DOHH2 (cell line): ENCODE measurements around the gene SKOR1.

Experiments
- H3F3A ChIP-seq: fragments of 200-600 bp; sonication (generic), shearing (Covaris generic); 2 replicates; pipeline ENCODE4 v1.6.0; 2016; ENCODE audit warnings: antibody characterized with exemption, mild to moderate bottlenecking; ENCODE audit not compliant: control insufficient read depth, insufficient read depth
- H3K27ac ChIP-seq: fragments of 200-600 bp; sonication (generic); 2 replicates; pipeline ENCODE4 v1.5.1; 2014; ENCODE audit warnings: low read depth, mild to moderate bottlenecking, low read length, moderate library complexity
- H3K27me3 ChIP-seq: fragments of 200-600 bp; sonication (generic); 2 replicates; pipeline ENCODE4 v1.6.1; 2014; ENCODE audit warnings: mild to moderate bottlenecking, low read length, mixed read lengths; ENCODE audit not compliant: control insufficient read depth
- H3K36me3 ChIP-seq: fragments of 200-600 bp; sonication (generic); 2 replicates; pipeline ENCODE4 v1.6.1; 2014; ENCODE audit warnings: mild to moderate bottlenecking, low read length, moderate library complexity, mixed read lengths; ENCODE audit not compliant: control insufficient read depth
- H3K4me1 ChIP-seq: fragments of 200-600 bp; sonication (generic); 2 replicates; pipeline ENCODE4 v1.6.1; 2014; ENCODE audit warnings: mild to moderate bottlenecking, low read length, mixed read lengths; ENCODE audit not compliant: control insufficient read depth
- H3K4me2 ChIP-seq: fragments of 200-600 bp; sonication (generic); 2 replicates; pipeline ENCODE4 v1.6.0; 2014; ENCODE audit warnings: mild to moderate bottlenecking, low read length, moderate library complexity
- H3K4me3 ChIP-seq: fragments of 200-600 bp; sonication (generic); 2 replicates; pipeline ENCODE4 v1.5.1; 2014; ENCODE audit warnings: mild to moderate bottlenecking, low read length, mixed read lengths
- H3K79me2 ChIP-seq: fragments of 200-600 bp; sonication (generic); 2 replicates; pipeline ENCODE4 v1.6.1; 2014; ENCODE audit warnings: mild to moderate bottlenecking, low read length, mixed read lengths; ENCODE audit not compliant: control insufficient read depth
- H3K9me2 ChIP-seq: fragments of 200-600 bp; sonication (generic); replicated peaks from 2 replicates; pipeline ENCODE4 v1.6.1; 2014; ENCODE audit warnings: mild to moderate bottlenecking, low read length, mixed read lengths; ENCODE audit not compliant: control insufficient read depth
- H3K9me3 ChIP-seq: fragments of 200-600 bp; sonication (generic); 2 replicates; pipeline ENCODE4 v1.6.1; 2014; ENCODE audit warnings: antibody characterized with exemption, low read length, mixed read lengths; ENCODE audit not compliant: control insufficient read depth, insufficient read depth
- H4K20me1 ChIP-seq: fragments of 200-600 bp; sonication (generic); 2 replicates; pipeline ENCODE4 v1.6.0; 2014; ENCODE audit warnings: low read depth, mild to moderate bottlenecking, antibody characterized with exemption, low read length, moderate library complexity; ENCODE audit not compliant: control insufficient read depth, insufficient read depth
- EZH2phosphoT487 ChIP-seq: fragments of 200-600 bp; sonication (generic); IDR thresholded peaks from 2 replicates; pipeline ENCODE4 v1.6.1; 2017; ENCODE audit warnings: borderline replicate concordance, mild to moderate bottlenecking, antibody characterized with exemption, low read length, moderate library complexity, mixed read lengths
- TF ChIP-seq, protein P1 (sequence below): fragments of 200-600 bp; sonication (generic); IDR thresholded peaks from one replicate; pipeline ENCODE4 v1.5.1; 2014; ENCODE audit warnings: antibody characterized with exemption, mild to moderate bottlenecking, low read depth, low read length; ENCODE audit not compliant: poor library complexity, severe bottlenecking

Gene SKOR1

DNA sequence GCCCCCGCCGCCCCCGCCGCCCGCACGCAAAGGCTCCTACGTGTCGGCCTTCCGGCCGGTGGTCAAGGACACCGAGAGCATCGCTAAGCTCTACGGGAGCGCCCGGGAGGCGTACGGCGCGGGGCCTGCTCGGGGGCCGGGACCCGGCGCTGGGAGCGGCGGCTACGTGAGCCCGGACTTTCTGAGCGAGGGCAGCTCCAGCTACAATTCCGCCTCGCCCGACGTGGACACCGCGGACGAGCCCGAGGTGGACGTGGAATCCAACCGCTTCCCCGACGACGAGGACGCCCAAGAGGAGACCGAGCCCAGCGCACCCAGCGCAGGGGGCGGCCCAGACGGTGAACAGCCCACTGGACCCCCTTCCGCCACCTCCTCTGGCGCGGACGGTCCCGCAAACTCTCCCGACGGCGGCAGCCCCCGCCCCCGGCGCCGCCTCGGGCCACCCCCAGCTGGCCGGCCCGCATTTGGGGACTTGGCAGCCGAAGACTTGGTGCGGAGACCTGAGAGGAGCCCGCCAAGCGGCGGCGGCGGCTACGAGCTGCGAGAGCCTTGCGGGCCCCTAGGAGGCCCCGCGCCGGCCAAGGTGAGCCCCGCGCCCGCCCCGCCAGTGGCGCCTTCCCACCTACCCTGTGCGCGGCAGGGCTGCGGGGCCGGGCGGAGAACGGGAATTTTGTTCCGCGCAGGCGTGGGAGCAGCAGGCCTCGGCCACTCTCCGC, 2.4 kb downstream of the SKOR1 start:
- Histone ChIP-seq H3K9me2 (no peaks in the 10 kb centered on the region), H3K79me2 (no peaks in the 10 kb centered on the region), H3K4me2 (no peak overlapping the region), H3K4me3 (no peak overlapping the region), H3K27ac (no peak overlapping the region), H3K4me1 (no peaks in the 10 kb centered on the region), H3K27me3 (peaks cover 26% of the 10 kb centered on the region), H4K20me1 (0 out of 2 replicates have a peak, but pooled peaks cover 3% of the 10 kb centered on the region), H3K36me3 (no peaks in the 10 kb centered on the region), H3F3A (no peaks in the 10 kb centered on the region), H3K9me3 (no peaks in the 10 kb centered on the region; the same call in 1 of the 2 replicates)
- TF ChIP-seq EZH2phosphoT487: no peak
- TF ChIP-seq, protein P1, sequence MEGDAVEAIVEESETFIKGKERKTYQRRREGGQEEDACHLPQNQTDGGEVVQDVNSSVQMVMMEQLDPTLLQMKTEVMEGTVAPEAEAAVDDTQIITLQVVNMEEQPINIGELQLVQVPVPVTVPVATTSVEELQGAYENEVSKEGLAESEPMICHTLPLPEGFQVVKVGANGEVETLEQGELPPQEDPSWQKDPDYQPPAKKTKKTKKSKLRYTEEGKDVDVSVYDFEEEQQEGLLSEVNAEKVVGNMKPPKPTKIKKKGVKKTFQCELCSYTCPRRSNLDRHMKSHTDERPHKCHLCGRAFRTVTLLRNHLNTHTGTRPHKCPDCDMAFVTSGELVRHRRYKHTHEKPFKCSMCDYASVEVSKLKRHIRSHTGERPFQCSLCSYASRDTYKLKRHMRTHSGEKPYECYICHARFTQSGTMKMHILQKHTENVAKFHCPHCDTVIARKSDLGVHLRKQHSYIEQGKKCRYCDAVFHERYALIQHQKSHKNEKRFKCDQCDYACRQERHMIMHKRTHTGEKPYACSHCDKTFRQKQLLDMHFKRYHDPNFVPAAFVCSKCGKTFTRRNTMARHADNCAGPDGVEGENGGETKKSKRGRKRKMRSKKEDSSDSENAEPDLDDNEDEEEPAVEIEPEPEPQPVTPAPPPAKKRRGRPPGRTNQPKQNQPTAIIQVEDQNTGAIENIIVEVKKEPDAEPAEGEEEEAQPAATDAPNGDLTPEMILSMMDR: no peak

- Histone ChIP-seq H3K9me3 (no peaks in the 10 kb centered on the region; the same call in 1 of the 2 replicates), H3K4me2 (no peak overlapping the region), H3K4me3 (no peak overlapping the region), H3K79me2 (no peaks in the 10 kb centered on the region), H3F3A (no peaks in the 10 kb centered on the region), H4K20me1 (0 out of 2 replicates have a peak, but pooled peaks cover 3% of the 10 kb centered on the region), H3K9me2 (no peaks in the 10 kb centered on the region), H3K4me1 (peaks cover 7% of the 10 kb centered on the region), H3K27ac (no peak overlapping the region), H3K27me3 (peaks cover 28% of the 10 kb centered on the region), H3K36me3 (no peaks in the 10 kb centered on the region)
- TF ChIP-seq, protein P1: no peak
- TF ChIP-seq EZH2phosphoT487: no peak
Measured at GRCh38 chr15:67828278-67828968, 3.1 kb downstream of the SKOR1 start.

DNA sequence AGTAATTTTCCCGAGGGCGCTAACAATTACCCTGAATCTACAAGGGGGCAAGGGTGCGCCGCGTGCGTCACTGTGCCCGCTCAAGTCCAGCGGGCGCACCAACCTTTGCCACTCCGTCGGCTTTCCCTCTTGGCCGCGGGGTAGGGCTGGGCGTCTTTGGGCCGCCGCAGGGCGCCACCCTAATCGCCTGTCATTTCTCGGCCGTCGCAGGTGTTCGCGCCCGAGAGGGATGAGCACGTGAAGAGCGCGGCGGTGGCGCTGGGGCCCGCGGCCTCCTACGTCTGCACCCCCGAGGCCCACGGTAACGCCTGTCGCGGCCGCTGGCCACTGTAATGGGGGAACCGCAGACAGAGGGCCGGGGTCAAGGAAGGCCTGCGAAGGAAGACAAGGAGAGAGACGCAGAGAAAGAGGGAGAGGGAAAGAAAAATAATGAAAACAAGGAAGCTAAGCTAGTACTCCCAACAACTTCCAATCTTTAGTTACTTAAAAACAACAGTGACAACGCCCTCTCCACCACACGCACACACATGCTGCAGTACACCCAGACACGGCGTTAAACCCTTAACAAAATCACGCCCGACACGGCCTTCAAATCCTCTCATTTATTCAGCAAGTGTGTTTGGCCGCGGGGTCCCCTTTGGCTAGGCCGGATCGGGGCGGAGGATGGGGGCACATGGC, 3.8 kb downstream of the SKOR1 start:
- no peaks in the 10 kb centered on the region for H3F3A ChIP-seq
- H4K20me1 ChIP-seq: no peaks in the 10 kb centered on the region
- H3K36me3 ChIP-seq: no peaks in the 10 kb centered on the region
- no peaks in the 10 kb centered on the region; the same call in 1 of the 2 replicates for H3K9me3 ChIP-seq
- H3K27ac ChIP-seq: no peak overlapping the region
- TF ChIP-seq, protein P1: no peak
- TF ChIP-seq EZH2phosphoT487: no peak
- no peak overlapping the region for H3K4me3 ChIP-seq
- no peak overlapping the region for H3K4me2 ChIP-seq
- H3K4me1 ChIP-seq: peaks cover 14% of the 10 kb centered on the region
- no peaks in the 10 kb centered on the region for H3K79me2 ChIP-seq
- no peaks in the 10 kb centered on the region for H3K9me2 ChIP-seq
- H3K27me3 ChIP-seq: peaks cover 28% of the 10 kb centered on the region
